Skin epidermis (tissue), 12 donors: ENCODE data around the gene PPP1R27.

Experiments used
- H3K27ac ChIP-seq, 21 experiments: fragments of 200-600 bp; sonication (generic) in 11 of 21; one replicate each; pipeline ENCODE4 v1.5.0; 2020; ENCODE audit warnings: mild to moderate bottlenecking in 3 of 21, inconsistent platforms in 2 of 21, moderate library complexity in 2 of 21
- H3K4me3 ChIP-seq, 7 experiments: fragments of 200-600 bp; sonication (generic) in 2 of 7; one replicate each; pipeline ENCODE4 v1.5.0; 2020; ENCODE audit warnings: inconsistent platforms in 2 of 7, mild to moderate bottlenecking in 2 of 7, moderate library complexity in 1 of 7

Gene PPP1R27

GRCh38 chr17:81825841-81826466 lies 8.9 kb downstream of the PPP1R27 start:
- Histone ChIP-seq H3K4me3 (no peak overlapping the region), H3K27ac (no peak overlapping the region)

GRCh38 chr17:81824595-81824994 lies 10.3 kb downstream of the PPP1R27 start:
- Histone ChIP-seq H3K27ac (no peak overlapping the region), H3K4me3 (no peak overlapping the region)

- Histone ChIP-seq H3K4me3 (no peak overlapping the region), H3K27ac (no peak overlapping the region)
These were observed 10.9 kb downstream of the PPP1R27 start for GRCh38 chr17:81823820-81824550.

- Histone ChIP-seq H3K27ac (peak overlapping the region in 10 of 21 experiments; percentile 41 to 94 (median 80)), H3K4me3 (no peak overlapping the region)
These were observed 11.6 kb downstream of the PPP1R27 start for GRCh38 chr17:81822996-81823819.

- H3K27ac ChIP-seq: peak overlapping the region in 20 of 21 experiments; percentile 31 to 94 (median 76)
- H3K4me3 ChIP-seq: no peak overlapping the region
These were observed 12.6 kb downstream of the PPP1R27 start for GRCh38 chr17:81822312-81822637.

- H3K27ac ChIP-seq: peak overlapping the region in 20 of 21 experiments; percentile 31 to 94 (median 76)
- H3K4me3 ChIP-seq: no peak overlapping the region
These were observed 13.1 kb downstream of the PPP1R27 start for GRCh38 chr17:81821603-81822311.

- no peak overlapping the region for H3K4me3 ChIP-seq
These were observed 13.7 kb downstream of the PPP1R27 start for GRCh38 chr17:81821147-81821546.

GRCh38 chr17:81819708-81820107 lies 15.1 kb downstream of the PPP1R27 start:
- Histone ChIP-seq H3K27ac (no peak overlapping the region), H3K4me3 (no peak overlapping the region)

More at GRCh38 chr17:81821147-81821546, 13.7 kb downstream of the PPP1R27 start:
- peak overlapping the region in 14 of 21 experiments; percentile 12 to 94 (median 77) for H3K27ac ChIP-seq

GRCh38 chr17:81817758-81818147 lies 17.1 kb downstream of the PPP1R27 start:
- Histone ChIP-seq H3K27ac (no peak overlapping the region), H3K4me3 (no peak overlapping the region)

GRCh38 chr17:81815646-81815986 lies 19.2 kb downstream of the PPP1R27 start:
- Histone ChIP-seq H3K4me3 (no peak overlapping the region), H3K27ac (peak overlapping the region in 1 of 21 experiments; percentile 55)

- peak overlapping the region in 1 of 21 experiments; percentile 55 for H3K27ac ChIP-seq
- no peak overlapping the region for H3K4me3 ChIP-seq
These were observed 19.9 kb downstream of the PPP1R27 start for GRCh38 chr17:81814748-81815645.

- Histone ChIP-seq H3K27ac (no peak overlapping the region), H3K4me3 (no peak overlapping the region)
These were observed 20.8 kb downstream of the PPP1R27 start for GRCh38 chr17:81813861-81814683.

GRCh38 chr17:81813371-81813684 lies 21.5 kb downstream of the PPP1R27 start:
- H3K4me3 ChIP-seq: no peak overlapping the region
- no peak overlapping the region for H3K27ac ChIP-seq

GRCh38 chr17:81812571-81813370 lies 22.1 kb downstream of the PPP1R27 start:
- Histone ChIP-seq H3K27ac (no peak overlapping the region), H3K4me3 (no peak overlapping the region)

- Histone ChIP-seq H3K4me3 (no peak overlapping the region), H3K27ac (no peak overlapping the region)
These were observed 22.9 kb downstream of the PPP1R27 start for GRCh38 chr17:81811705-81812570.

GRCh38 chr17:81810892-81811704 lies 23.8 kb downstream of the PPP1R27 start:
- Histone ChIP-seq H3K4me3 (no peak overlapping the region), H3K27ac (no peak overlapping the region)
